ENCODE results near the gene CRYZL1. TPM values are rescaled to one million over a fixed set of nuclear protein-coding genes. Genes with fewer than 3 reads are reported as not detected.

The CRYZL1 gene
- total and polyA plus RNA-seq, 9 donors = 21.2 to 35.9 (median 29.9) TPM

GRCh38 chr21:33611006-33611744 is 30.4 kb downstream of the CRYZL1 start:
- Histone ChIP-seq H3K9me3 (replicated peaks; ENCODE audit: control insufficient read depth, low read depth, low read length) (no peaks in the 10 kb centered on the region), H3K27ac (ENCODE audit: low read length) (no peak overlapping the region), H3K36me3 (ENCODE audit: control insufficient read depth, insufficient read depth, low read length) (peaks cover 24% of the 10 kb centered on the region), H3K4me1 (ENCODE audit: control insufficient read depth, insufficient read depth, low read length) (no peaks in the 10 kb centered on the region), H3K27me3 (ENCODE audit: control insufficient read depth, insufficient read depth, low read length) (no peaks in the 10 kb centered on the region), H3K4me3 (ENCODE audit: low read length) (no peak overlapping the region)
- WGBS (ENCODE audit: insufficient coverage) = no CpG with 5 or more reads among the region's 7 CpGs
- no peak for DNase-seq

- Histone ChIP-seq H3K27me3 (ENCODE audit: control insufficient read depth, insufficient read depth, low read length) (no peaks in the 10 kb centered on the region), H3K9me3 (replicated peaks; ENCODE audit: control insufficient read depth, low read depth, low read length) (no peaks in the 10 kb centered on the region), H3K4me3 (ENCODE audit: low read length) (no peak overlapping the region), H3K27ac (ENCODE audit: low read length) (no peak overlapping the region), H3K36me3 (ENCODE audit: control insufficient read depth, insufficient read depth, low read length) (peaks cover 14% of the 10 kb centered on the region), H3K4me1 (ENCODE audit: control insufficient read depth, insufficient read depth, low read length) (no peaks in the 10 kb centered on the region)
- no CpG with 5 or more reads among the region's 1 CpG for WGBS (ENCODE audit: insufficient coverage)
- DNase-seq = peak; percentile 20
Measured at GRCh38 chr21:33608559-33608958, 33.0 kb downstream of the CRYZL1 start.

- H3K27ac ChIP-seq (ENCODE audit: low read length) = no peak overlapping the region
- peaks cover 28% of the 10 kb centered on the region for H3K36me3 ChIP-seq (ENCODE audit: control insufficient read depth, insufficient read depth, low read length)
- H3K4me3 ChIP-seq (ENCODE audit: low read length) = no peak overlapping the region
- no peaks in the 10 kb centered on the region for H3K4me1 ChIP-seq (ENCODE audit: control insufficient read depth, insufficient read depth, low read length)
- no peaks in the 10 kb centered on the region for H3K9me3 ChIP-seq (replicated peaks; ENCODE audit: control insufficient read depth, low read depth, low read length)
- no peak for DNase-seq
- H3K27me3 ChIP-seq (ENCODE audit: control insufficient read depth, insufficient read depth, low read length) = no peaks in the 10 kb centered on the region
- no CpG with 5 or more reads among the region's 1 CpG for WGBS (ENCODE audit: insufficient coverage)
Measured at GRCh38 chr21:33598051-33598450, 43.5 kb downstream of the CRYZL1 start.

GRCh38 chr21:33588485-33589335 is 52.8 kb downstream of the CRYZL1 start, which contains the start of gene DONSON:
Gene DONSON, minus strand, starts transcription at chr21:33588684. Its CDS starts 43 bp downstream, at chr21:33588641.
- Histone ChIP-seq H3K27me3 (ENCODE audit: control insufficient read depth, insufficient read depth, low read length) (no peaks in the 10 kb centered on the region), H3K4me1 (ENCODE audit: control insufficient read depth, insufficient read depth, low read length) (peaks cover 5% of the 10 kb centered on the region), H3K36me3 (ENCODE audit: control insufficient read depth, insufficient read depth, low read length) (peaks cover 3% of the 10 kb centered on the region), H3K27ac (ENCODE audit: low read length) (peak within 1 kb of the TSS; percentile 95), H3K9me3 (replicated peaks; ENCODE audit: control insufficient read depth, low read depth, low read length) (no peaks in the 10 kb centered on the region), H3K4me3 (ENCODE audit: low read length) (peak within 1 kb of the TSS; percentile 90)
- WGBS (ENCODE audit: insufficient coverage) = under 1% methylated on average over 72 of the region's 78 CpGs
- peak; percentile 92 for DNase-seq

- peak; percentile 73 for DNase-seq
Measured at GRCh38 chr21:33587792-33588484, 53.6 kb downstream of the CRYZL1 start.

GRCh38 chr21:33586927-33587326 is 54.6 kb downstream of the CRYZL1 start:
- Histone ChIP-seq H3K4me3 (ENCODE audit: low read length) (no peak overlapping the region), H3K4me1 (ENCODE audit: control insufficient read depth, insufficient read depth, low read length) (peaks cover 5% of the 10 kb centered on the region), H3K36me3 (ENCODE audit: control insufficient read depth, insufficient read depth, low read length) (peaks cover 4% of the 10 kb centered on the region), H3K27me3 (ENCODE audit: control insufficient read depth, insufficient read depth, low read length) (no peaks in the 10 kb centered on the region), H3K9me3 (replicated peaks; ENCODE audit: control insufficient read depth, low read depth, low read length) (no peaks in the 10 kb centered on the region), H3K27ac (ENCODE audit: low read length) (no peak overlapping the region)
- WGBS (ENCODE audit: insufficient coverage) = no CpG with 5 or more reads among the region's 6 CpGs
- no peak for DNase-seq

More at GRCh38 chr21:33587792-33588484, 53.6 kb downstream of the CRYZL1 start:
- H3K4me3 ChIP-seq (ENCODE audit: low read length) = peak overlapping the region; percentile 90
- peaks cover 3% of the 10 kb centered on the region for H3K36me3 ChIP-seq (ENCODE audit: control insufficient read depth, insufficient read depth, low read length)
- H3K4me1 ChIP-seq (ENCODE audit: control insufficient read depth, insufficient read depth, low read length) = peaks cover 5% of the 10 kb centered on the region
- under 1% methylated on average over 38 of the region's 57 CpGs for WGBS (ENCODE audit: insufficient coverage)
- no peaks in the 10 kb centered on the region for H3K27me3 ChIP-seq (ENCODE audit: control insufficient read depth, insufficient read depth, low read length)
- H3K9me3 ChIP-seq (replicated peaks; ENCODE audit: control insufficient read depth, low read depth, low read length) = no peaks in the 10 kb centered on the region
- H3K27ac ChIP-seq (ENCODE audit: low read length) = peak overlapping the region; percentile 69

- DNase-seq = no peak
- Histone ChIP-seq H3K4me3 (ENCODE audit: low read length) (no peak overlapping the region), H3K36me3 (ENCODE audit: control insufficient read depth, insufficient read depth, low read length) (peaks cover 14% of the 10 kb centered on the region), H3K9me3 (replicated peaks; ENCODE audit: control insufficient read depth, low read depth, low read length) (no peaks in the 10 kb centered on the region), H3K27me3 (ENCODE audit: control insufficient read depth, insufficient read depth, low read length) (no peaks in the 10 kb centered on the region), H3K4me1 (ENCODE audit: control insufficient read depth, insufficient read depth, low read length) (peaks cover 5% of the 10 kb centered on the region), H3K27ac (ENCODE audit: low read length) (no peak overlapping the region)
- WGBS (ENCODE audit: insufficient coverage) = no CpG with 5 or more reads among the region's 3 CpGs
Measured at GRCh38 chr21:33584455-33584854, 57.1 kb downstream of the CRYZL1 start.

GRCh38 chr21:33578959-33579542 is 62.5 kb downstream of the CRYZL1 start:
- Histone ChIP-seq H3K36me3 (ENCODE audit: control insufficient read depth, insufficient read depth, low read length) (peaks cover 31% of the 10 kb centered on the region), H3K4me3 (ENCODE audit: low read length) (no peak overlapping the region), H3K9me3 (replicated peaks; ENCODE audit: control insufficient read depth, low read depth, low read length) (no peaks in the 10 kb centered on the region), H3K27ac (ENCODE audit: low read length) (no peak overlapping the region), H3K4me1 (ENCODE audit: control insufficient read depth, insufficient read depth, low read length) (no peaks in the 10 kb centered on the region), H3K27me3 (ENCODE audit: control insufficient read depth, insufficient read depth, low read length) (no peaks in the 10 kb centered on the region)
- WGBS (ENCODE audit: insufficient coverage) = no CpG with 5 or more reads among the region's 7 CpGs
- no peak for DNase-seq

- DNase-seq = no peak
- Histone ChIP-seq H3K36me3 (ENCODE audit: control insufficient read depth, insufficient read depth, low read length) (peaks cover 34% of the 10 kb centered on the region), H3K9me3 (replicated peaks; ENCODE audit: control insufficient read depth, low read depth, low read length) (no peaks in the 10 kb centered on the region), H3K27me3 (ENCODE audit: control insufficient read depth, insufficient read depth, low read length) (no peaks in the 10 kb centered on the region), H3K4me1 (ENCODE audit: control insufficient read depth, insufficient read depth, low read length) (no peaks in the 10 kb centered on the region), H3K4me3 (ENCODE audit: low read length) (no peak overlapping the region), H3K27ac (ENCODE audit: low read length) (no peak overlapping the region)
- WGBS (ENCODE audit: insufficient coverage) = no CpG with 5 or more reads among the region's 2 CpGs
Measured at GRCh38 chr21:33578214-33578613, 63.3 kb downstream of the CRYZL1 start.
